Measurements from ENCODE around the gene WDR53.

Gene WDR53

DNA sequence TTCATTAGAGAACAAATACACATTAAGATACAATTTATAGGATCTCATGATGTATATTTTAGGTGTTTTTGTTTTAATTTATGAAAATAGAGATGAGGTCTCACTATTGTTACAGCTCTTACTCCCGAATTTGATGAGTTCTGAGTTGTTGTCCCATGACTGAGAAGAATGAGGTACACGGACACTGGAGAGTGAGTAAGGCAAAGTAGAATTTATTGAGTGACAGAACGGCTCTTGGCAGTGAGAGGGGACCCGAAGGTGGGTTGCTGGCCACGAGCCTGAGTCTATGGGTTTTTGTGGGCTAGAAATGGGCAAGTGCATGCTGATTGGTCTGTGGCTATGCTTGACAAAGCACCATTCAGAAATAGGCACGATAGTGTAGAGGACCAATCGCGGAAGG, 61.7 kb downstream of the WDR53 start:
- DNase-seq (ENCODE audit: low read depth): no peak
- TF ChIP-seq, protein P1, sequence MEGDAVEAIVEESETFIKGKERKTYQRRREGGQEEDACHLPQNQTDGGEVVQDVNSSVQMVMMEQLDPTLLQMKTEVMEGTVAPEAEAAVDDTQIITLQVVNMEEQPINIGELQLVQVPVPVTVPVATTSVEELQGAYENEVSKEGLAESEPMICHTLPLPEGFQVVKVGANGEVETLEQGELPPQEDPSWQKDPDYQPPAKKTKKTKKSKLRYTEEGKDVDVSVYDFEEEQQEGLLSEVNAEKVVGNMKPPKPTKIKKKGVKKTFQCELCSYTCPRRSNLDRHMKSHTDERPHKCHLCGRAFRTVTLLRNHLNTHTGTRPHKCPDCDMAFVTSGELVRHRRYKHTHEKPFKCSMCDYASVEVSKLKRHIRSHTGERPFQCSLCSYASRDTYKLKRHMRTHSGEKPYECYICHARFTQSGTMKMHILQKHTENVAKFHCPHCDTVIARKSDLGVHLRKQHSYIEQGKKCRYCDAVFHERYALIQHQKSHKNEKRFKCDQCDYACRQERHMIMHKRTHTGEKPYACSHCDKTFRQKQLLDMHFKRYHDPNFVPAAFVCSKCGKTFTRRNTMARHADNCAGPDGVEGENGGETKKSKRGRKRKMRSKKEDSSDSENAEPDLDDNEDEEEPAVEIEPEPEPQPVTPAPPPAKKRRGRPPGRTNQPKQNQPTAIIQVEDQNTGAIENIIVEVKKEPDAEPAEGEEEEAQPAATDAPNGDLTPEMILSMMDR (IDR thresholded peaks at IDR 0.05; ENCODE audit: low read depth, low read length, missing control alignments): no peak
- no peak overlapping the region for H3K4me3 ChIP-seq (ENCODE audit: low read depth, low read length)

DNA sequence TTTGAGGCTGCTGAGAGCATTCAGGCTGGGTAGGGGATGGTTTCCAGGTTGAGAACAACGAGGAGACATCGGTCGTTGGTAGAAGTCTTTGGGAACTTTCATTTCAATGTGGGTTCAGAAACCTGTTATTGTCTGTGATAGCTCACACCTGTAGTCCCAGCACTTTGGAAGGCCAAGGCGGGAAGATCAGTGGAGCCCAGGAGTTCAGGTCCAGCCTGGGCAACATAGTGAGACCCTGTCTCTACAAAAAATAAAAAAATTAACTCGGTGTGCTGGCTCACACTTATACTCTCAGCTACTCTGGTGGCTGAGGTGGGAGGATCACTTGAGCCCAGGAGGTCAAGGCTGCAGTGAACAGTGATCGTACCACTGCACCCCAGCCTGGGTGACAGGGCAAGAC, 63.8 kb downstream of the WDR53 start:
- TF ChIP-seq, protein P1 (IDR thresholded peaks at IDR 0.05; ENCODE audit: low read depth, low read length, missing control alignments): no peak
- DNase-seq (ENCODE audit: low read depth): no peak
- H3K4me3 ChIP-seq (ENCODE audit: low read depth, low read length): no peak overlapping the region

All from GM12864 (cell line).